ENCODE measurements around the gene CRADD. TPM values are rescaled to one million over a fixed set of nuclear protein-coding genes. Genes with fewer than 3 reads are reported as not detected.

Gene CRADD
- total RNA-seq, 6 experiments from 2014 or later = 17.2 to 65.3 (median 30.8) TPM

DNA sequence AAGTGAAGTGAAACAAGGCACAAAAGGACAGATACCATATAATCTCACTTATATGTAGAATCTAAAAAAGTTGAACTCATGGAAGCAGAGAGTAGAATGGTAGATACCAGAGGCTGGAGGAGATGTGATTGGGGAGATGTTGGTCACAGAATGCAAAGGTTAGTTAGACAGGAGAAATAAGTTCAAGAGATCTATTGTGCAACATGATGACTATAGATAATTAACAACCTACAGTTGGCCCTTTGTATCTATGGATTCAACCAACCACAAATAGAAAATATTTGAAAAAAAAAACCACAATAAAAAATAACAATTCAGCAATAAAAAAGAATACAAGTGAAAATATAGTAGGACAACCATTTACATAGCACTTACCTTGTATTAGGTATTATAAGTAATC is 19.3 kb downstream of the CRADD start:
- DNase-seq (no peak), ATAC-seq (no peak)
- Histone ChIP-seq H3K9me3 (no peaks in the 10 kb centered on the region), H3K4me1 (peaks cover 0 to 6% (median 0%) of the 10 kb centered on the region in 4 donors), H3K4me3 (no peak overlapping the region), H3K27ac (no peak overlapping the region), H3K36me3 (no peaks in the 10 kb centered on the region), H3K27me3 (no peaks in the 10 kb centered on the region)
- intact Hi-C loops (cut with DNase I) = no loop called here
- TF ChIP-seq POLR2A (IDR thresholded peaks at IDR 0.05) (no peak), CTCF (IDR thresholded peaks at IDR 0.05) (no peak)

- peaks cover 0 to 6% (median 0%) of the 10 kb centered on the region in 4 donors for H3K4me1 ChIP-seq
- H3K4me3 ChIP-seq = no peak overlapping the region
- H3K27me3 ChIP-seq = no peaks in the 10 kb centered on the region
- 43% methylated on average over 3 of the region's 3 CpGs for WGBS (ENCODE audit: insufficient coverage, low coverage, low lambda C conversion rate, missing lambda C conversion rate)
- peak in 3 of 4 donors; percentile 22 to 38 (median 38) for ATAC-seq
- H3K36me3 ChIP-seq = no peaks in the 10 kb centered on the region
- TF ChIP-seq POLR2A (IDR thresholded peaks at IDR 0.05) (no peak), CTCF (IDR thresholded peaks at IDR 0.05) (no peak)
- intact Hi-C loops (cut with DNase I) = no loop called here
- DNase-seq = no peak
- no peaks in the 10 kb centered on the region for H3K9me3 ChIP-seq
- H3K27ac ChIP-seq = no peak overlapping the region
Measured at GRCh38 chr12:93698307-93699092, 21.3 kb downstream of the CRADD start.

DNA sequence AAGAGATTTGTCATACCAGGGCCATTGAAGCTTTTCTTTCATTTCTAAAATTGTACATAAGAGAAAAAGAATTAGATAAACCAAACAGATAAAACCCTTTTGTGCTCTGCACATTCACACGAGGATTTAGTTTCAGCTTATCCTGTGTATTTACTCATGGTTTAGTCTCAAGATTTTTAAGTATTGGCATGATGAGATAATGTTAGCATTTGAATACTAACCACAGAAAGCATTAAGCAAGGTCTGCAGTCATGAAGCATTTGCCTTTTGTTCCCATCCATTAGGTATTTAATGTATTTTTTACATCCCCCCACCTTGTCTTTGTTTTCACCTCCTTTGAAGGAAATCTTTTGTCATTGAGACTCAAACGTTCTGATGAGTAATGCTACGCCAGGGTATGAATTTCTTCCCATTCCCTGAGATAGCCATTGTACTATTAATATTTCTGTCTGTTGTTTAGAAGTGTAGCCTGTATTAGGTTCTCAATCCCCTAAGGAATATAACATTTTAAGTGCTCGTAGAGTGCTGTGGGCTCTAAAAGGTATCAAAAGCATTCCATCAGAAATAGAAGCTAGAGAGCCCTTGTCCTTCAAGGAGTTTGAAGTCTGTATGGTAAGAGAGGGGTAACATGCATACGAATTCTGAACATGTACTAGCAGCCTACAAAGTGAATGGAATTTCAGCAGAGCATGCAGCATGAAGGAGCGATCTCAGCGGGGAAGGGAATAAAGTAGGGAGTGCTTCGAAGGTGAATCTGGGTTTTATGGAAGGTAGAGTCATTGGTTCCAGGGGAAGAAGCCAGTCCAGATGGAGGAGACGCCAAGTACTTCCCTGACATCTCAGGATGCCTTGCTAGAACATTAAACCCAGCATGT is 22.3 kb downstream of the CRADD start:
- no peak for ATAC-seq

More for the DNA sequence above, 22.3 kb downstream of the CRADD start:
- TF ChIP-seq CTCF (IDR thresholded peaks at IDR 0.05) (no peak), POLR2A (IDR thresholded peaks at IDR 0.05) (no peak)
- Histone ChIP-seq H3K9me3 (no peaks in the 10 kb centered on the region), H3K4me3 (no peak overlapping the region), H3K27me3 (no peaks in the 10 kb centered on the region), H3K4me1 (peaks cover 0 to 6% (median 0%) of the 10 kb centered on the region in 4 donors), H3K27ac (no peak overlapping the region), H3K36me3 (no peaks in the 10 kb centered on the region)
- DNase-seq = no peak
- WGBS (ENCODE audit: insufficient coverage, low coverage, low lambda C conversion rate, missing lambda C conversion rate) = 73% methylated on average over 9 of the region's 9 CpGs
- intact Hi-C loops (cut with DNase I) = no loop called here
